HG02610 (cell line): ENCODE data around the gene HCFC1.

Source experiments
- ATAC-seq: cut with Tn5 transposase; IDR thresholded peaks from one replicate; pipeline ENCODE4 v1.9.1; 2021; ENCODE audit warnings: mild to moderate bottlenecking, moderate library complexity; ENCODE audit not compliant: unreplicated experiment

Gene HCFC1

DNA sequence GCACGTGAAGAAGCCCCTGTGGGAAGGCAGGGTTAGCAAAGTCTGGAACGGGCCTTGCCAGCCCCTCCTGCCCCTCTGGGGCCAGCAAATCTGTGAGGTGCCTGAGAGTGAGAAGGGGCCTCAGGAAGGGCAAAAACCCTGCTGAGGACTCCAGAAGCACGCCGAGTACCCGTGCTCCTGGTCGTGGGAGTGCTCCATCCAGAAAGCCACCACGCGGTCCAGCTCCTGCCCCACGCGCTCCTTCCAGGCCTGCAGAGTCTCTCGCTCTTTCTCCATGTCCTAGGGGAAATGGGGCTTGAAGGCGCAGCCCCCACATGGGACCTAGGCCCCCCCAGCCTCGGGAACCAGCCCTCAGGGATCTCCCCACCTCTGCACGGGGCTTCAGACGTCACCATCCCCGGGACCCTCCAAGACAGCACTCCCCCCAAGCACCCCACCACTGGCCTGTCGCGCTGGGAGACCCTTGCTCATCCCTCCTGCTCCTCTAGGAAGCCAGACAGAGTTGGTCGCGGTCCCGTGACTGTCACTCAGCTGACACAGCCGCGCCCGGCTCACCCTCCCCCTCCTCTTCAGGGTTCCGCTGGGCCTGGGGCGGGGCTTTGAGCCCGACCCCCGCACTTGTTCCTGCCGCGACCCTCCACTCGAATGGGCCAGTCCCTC, 27.3 kb downstream of the HCFC1 start, which contains the start of gene RENBP:
RENBP (minus strand) TSS at position 504 of the 660 bp plus-strand sequence; CDS start at position 471, 33 bp downstream.
- ATAC-seq: no peak

GRCh38 chrX:153941336-153942252, 30.0 kb downstream of the HCFC1 start:
- ATAC-seq: no peak

GRCh38 chrX:153939573-153939972, 32.0 kb downstream of the HCFC1 start:
- no peak for ATAC-seq

- no peak for ATAC-seq
Measured at GRCh38 chrX:153938226-153938786, 33.3 kb downstream of the HCFC1 start.

DNA sequence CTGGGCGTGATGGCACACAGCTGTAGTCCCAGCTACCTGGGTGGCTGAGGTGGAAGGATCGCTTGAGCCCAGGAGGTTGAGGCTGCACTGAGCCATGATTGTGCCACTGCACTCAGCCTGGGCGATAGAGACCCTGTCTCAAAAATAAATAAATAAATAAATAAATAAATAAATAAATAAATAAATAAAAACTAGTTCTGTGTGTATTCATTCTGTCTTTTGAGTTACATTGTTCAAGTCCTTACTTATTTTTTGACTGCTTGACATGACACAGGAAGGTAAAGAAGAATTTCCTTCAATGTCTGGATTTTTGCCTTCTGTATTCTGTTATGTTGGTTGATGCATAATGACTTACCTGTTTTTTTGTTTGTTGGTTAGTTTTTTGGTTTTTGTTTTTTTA, 34.6 kb downstream of the HCFC1 start:
- ATAC-seq: no peak

GRCh38 chrX:153935326-153935851, 36.2 kb downstream of the HCFC1 start:
- no peak for ATAC-seq

- peak; percentile 89 for ATAC-seq
Measured at GRCh38 chrX:153934762-153935325, 36.8 kb downstream of the HCFC1 start, which contains the start of gene NAA10. Gene NAA10 (minus strand): TSS chrX:153935037. CDS start chrX:153934904, 133 bp downstream.

- peak; percentile 12 for ATAC-seq
Measured at GRCh38 chrX:153934148-153934761, 37.4 kb downstream of the HCFC1 start.

- no peak for ATAC-seq
Measured at GRCh38 chrX:153933748-153934147, 37.9 kb downstream of the HCFC1 start.

- no peak for ATAC-seq
Measured at GRCh38 chrX:153932220-153932915, 39.2 kb downstream of the HCFC1 start.

DNA sequence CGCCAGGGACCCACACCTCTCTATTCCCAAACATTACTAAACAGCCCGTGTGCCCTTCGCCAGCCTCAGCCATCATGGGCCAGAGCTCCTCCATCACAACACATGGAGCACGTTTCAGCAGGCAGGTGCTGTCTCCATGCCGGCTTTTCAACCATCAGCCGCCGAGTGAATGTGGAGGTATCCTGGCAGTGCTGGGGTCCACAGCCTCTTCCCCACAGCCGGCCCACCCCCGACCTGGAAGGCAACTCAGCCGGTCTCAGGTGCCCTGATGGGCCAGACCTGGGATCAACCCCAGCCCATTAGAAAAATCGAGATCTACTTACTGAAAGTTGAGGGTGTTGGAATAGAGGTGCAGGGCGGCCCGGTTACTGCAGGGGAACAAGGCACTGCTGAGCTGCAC, 39.9 kb downstream of the HCFC1 start:
- no peak for ATAC-seq

GRCh38 chrX:153931151-153931550, 40.5 kb downstream of the HCFC1 start:
- ATAC-seq: no peak

DNA sequence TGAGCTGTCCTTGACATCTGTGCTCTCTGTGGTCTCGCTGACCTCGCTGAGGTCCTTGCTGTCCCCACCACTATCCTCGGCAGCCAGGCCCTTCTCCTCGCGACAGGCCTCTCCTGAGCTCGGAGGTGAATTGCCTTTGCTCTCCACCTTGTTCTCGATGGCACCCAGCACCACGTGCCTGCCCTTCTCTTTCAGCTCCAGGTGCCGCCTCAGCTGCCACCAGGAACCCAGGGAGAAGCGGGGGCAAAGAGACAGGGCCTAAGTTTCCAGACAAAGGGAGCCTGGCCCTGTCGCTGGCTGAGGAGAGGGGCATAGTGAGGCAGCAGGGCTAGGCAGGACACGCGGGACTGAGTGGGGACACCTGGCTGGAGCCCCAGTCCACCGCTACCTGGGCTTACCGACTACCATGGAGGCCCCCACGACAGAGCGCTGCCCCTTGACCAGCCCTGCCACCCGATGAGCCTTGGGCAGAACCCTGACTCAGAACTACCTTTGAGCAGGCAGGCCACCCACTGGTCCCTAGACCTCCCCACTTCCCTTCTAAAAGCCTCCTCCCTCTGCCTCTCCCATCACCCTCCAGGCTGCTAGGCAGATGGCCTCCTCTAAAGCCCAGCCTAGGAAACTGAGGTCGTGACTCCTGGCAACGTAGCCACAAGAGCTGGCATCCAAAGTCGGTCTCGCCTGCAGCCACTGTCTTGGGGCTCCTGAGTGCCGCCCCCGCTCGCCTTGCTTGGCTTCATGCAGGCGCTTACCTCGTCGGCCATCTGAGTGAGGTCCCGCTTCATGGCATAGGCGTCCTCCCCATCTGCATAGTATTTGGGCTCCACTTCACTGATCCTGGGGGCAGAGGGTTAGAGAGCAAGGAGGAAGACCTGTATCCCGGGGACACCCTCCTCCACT, 41.4 kb downstream of the HCFC1 start:
- ATAC-seq: no peak

DNA sequence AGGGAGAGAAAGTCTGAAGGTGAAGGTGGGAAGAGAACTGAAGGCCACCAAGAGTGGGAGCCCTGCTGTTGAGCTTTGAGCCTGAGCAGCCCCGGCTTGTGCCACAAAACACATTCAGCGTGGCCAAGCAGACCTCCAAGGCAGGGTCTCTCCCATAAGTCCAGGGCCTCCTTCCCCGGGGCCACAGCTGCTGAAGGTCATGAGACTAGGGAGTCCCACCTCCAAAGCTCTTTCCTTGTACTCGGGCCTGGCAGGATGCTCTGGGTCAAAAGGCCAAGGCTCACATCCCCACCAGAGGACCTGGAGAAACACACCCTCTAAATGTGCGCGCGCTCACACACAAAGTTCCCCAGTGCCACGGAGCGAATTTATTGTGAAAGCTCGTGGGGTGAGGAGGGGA, 42.0 kb downstream of the HCFC1 start:
- no peak for ATAC-seq

DNA sequence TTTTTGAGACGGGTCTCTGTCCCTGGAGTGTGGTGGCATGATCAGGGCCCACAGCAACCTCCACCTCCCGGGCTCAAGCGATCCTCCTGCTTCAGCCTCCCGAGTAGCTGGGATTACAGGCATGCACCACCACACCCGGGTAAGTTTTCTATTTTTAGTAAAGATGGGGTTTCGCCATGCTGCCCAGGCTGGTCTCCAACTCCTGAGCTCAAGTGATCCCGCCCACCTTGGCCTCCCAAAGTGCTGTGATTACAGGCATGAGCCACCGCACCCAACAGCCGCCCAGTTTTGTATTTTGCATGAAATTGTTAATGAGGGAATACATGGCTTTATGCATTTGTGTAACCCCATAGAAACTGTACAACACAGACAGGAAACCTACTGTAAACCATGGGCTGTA, 42.8 kb downstream of the HCFC1 start:
- ATAC-seq: no peak

DNA sequence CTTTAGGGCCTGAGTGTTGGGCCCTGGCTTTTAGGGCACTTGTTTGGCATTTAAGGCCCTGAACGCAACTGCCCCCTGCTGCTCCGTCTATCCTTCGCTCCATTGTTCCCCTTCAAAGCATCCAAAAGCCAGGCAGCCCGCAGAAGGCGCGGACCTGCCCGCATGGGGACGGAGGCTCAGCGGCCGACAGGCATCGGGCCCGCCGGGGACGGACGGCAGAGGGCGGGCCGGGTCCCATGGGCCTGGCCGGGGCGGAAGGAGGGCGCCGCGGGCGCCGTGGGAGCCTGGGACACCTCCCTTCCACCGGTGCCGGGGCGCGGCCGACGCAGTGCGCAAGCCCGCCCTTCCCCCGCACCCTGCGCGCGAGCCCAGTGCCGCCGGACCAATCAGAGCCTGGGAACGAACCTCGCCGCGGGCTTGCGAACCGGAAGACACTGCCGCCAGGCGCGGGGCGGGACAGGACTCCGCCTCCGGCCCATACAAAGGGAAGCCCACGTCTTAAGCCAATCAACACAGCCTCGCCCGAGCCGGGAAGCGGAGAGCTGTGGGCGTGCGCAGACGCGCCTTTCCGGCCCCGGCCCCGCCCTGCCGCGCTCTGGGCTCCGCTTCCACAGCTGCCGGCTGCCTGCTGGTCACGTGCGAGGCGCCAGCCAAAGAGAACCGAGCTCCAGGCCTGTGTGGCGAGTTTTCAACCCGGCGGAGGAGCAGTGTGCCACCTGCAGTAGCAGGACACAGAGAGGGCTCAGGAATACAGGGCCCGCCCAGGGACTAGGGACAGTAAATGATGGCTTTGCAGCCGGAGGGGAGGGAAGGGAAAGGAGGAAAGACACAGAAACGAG, 43.5 kb downstream of the HCFC1 start:
- peak; percentile 74 for ATAC-seq

DNA sequence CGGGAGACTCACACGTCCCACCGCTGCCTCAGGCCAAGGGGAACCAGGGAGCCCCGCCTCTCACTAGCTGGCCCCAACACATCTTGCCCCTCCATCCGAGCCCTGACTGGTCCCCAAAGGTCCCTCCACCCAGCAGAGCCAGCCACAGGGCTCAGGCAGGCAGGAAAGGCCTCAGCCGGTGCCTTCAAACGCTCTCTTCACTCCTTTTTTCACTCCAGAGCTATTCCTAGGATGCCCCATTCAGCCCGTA, 44.0 kb downstream of the HCFC1 start:
- ATAC-seq: no peak
